SU-DHL-6 (cell line): ENCODE measurements around the gene ZNF280D.

Experiments
- CTCF ChIP-seq: fragments of 200-600 bp; sonication (generic); IDR thresholded peaks from one replicate; pipeline ENCODE4 v1.5.1; 2017; ENCODE audit warnings: antibody characterized with exemption, mild to moderate bottlenecking, low read length, moderate library complexity; ENCODE audit not compliant: insufficient read depth, poor library complexity, severe bottlenecking
- EZH2phosphoT487 ChIP-seq: fragments of 200-600 bp; sonication (generic), shearing (Covaris generic); conservative IDR thresholded peaks from 2 replicates; pipeline ENCODE4 v1.6.1; 2018; ENCODE audit warnings: mild to moderate bottlenecking, antibody characterized with exemption, low read length, moderate library complexity, mixed read lengths

DNA sequence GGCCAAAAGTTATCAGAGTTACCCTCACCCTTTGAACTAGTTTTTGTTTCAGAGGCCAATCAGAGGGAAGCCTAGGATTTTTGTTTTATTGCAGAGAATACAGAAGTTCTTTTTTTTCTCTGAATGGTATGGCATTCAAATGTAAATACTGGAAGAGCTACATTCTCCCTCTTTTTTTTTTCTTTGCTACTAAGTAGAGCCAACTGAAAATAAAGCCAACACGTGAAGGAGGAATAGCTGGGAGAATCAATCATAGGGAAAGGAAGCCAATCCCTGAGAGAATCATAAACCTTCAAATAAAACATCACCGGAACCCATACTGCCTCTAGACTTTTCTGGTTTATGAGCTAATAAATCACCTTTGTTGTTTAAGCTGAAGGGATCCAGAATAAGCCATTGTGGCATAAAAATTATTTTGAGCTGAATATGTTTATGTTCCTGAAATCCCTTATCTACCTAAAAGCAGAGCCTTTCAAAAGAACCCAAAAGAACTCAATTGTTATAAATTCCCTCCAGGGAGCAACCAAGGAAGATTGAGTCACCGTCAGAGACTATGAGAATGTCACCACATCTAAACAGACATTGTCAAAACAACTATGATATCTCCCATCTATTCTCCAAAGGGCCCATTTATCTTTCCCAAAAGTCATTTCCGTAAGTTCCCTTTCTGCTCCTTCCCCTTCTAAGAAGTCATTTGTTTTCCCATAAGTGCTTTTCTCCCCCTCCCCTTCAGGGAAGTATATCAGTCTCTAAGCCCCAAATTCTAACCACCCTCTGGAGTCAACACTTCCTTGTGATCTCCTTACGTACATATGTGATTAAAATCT lies 3.8 kb upstream of the ZNF280D start:
- TF ChIP-seq CTCF = no peak
- TF ChIP-seq EZH2phosphoT487 = no peak
